Retinal pigment epithelial cell (primary cell): ENCODE results near the gene VAT1L.

Experiments
- DNase-seq: peaks from one replicate; pipeline ENCODE4 v3.0.0-alpha.2; 2010; ENCODE audit warnings: low read depth
- H3K4me3 ChIP-seq: 2 replicates; pipeline ENCODE4 v1.5.1; 2011; ENCODE audit warnings: mild to moderate bottlenecking, low read length, control low read depth, moderate library complexity
- TF ChIP-seq, protein P1 (sequence below): conservative IDR thresholded peaks from 2 replicates; pipeline ENCODE4 v1.5.1; 2011; ENCODE audit warnings: low read depth, low read length, control low read depth, inconsistent platforms

Gene VAT1L

DNA sequence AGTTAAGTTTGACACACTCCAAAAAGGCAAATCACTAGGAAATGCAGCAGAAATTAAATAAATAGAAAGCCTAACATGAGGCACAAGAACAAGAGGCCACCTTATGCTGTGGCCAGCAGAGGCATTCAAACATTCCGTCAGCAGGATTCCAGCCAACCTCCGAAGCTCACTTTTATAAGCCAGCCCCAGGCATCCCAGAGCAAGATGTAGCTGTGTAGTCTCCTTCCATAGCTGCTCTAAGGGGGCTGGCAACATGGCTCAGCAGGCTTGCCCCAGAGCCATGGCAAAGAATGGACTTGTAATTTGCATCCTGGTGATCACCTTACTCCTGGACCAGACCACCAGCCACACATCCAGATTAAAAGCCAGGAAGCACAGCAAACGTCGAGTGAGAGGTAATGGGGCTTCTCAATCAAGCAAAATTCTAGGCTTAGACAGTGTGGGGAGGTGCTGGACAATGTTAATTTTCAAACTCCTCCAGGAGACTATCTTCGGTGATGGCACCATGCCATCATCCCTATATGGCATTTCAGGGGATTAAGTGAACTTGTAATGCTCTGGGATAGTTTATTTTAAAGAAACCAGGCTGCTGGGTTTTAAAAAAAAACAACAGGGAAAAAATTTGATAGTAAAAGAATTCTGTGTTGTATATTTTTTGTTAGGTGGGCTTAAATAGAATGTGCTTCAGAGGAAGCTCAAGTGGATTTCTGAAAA is 234.1 kb downstream of the VAT1L start, which contains the start of gene CLEC3A:
Gene CLEC3A (plus strand): TSS at position 202 of the 714 bp plus-strand sequence. CDS start 79 bp downstream, at position 281.
- no peak within 1 kb of the TSS for H3K4me3 ChIP-seq
- no peak for DNase-seq
- TF ChIP-seq, protein P1, sequence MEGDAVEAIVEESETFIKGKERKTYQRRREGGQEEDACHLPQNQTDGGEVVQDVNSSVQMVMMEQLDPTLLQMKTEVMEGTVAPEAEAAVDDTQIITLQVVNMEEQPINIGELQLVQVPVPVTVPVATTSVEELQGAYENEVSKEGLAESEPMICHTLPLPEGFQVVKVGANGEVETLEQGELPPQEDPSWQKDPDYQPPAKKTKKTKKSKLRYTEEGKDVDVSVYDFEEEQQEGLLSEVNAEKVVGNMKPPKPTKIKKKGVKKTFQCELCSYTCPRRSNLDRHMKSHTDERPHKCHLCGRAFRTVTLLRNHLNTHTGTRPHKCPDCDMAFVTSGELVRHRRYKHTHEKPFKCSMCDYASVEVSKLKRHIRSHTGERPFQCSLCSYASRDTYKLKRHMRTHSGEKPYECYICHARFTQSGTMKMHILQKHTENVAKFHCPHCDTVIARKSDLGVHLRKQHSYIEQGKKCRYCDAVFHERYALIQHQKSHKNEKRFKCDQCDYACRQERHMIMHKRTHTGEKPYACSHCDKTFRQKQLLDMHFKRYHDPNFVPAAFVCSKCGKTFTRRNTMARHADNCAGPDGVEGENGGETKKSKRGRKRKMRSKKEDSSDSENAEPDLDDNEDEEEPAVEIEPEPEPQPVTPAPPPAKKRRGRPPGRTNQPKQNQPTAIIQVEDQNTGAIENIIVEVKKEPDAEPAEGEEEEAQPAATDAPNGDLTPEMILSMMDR, result no peak

DNA sequence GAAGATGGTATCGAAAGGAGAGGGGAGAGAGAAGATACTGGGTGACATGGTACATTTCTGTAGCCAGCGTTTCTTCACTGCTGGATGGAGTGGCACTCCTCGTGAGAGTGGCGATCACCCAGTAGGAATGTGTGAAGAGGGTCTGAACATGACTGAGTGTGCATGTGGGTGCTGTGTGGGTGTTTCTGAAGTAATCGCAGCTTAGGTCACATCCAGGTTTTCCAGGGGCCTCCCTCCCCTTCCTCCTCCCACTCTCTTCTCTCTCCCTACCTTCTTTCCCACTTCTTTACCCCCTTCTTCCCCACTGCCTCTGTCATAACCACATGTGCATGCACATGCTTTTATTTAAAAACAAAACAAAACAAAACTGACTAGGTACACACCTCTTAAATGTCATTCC is 235.8 kb downstream of the VAT1L start:
- TF ChIP-seq, protein P1, result no peak
- no peak for DNase-seq
- no peak overlapping the region for H3K4me3 ChIP-seq

DNA sequence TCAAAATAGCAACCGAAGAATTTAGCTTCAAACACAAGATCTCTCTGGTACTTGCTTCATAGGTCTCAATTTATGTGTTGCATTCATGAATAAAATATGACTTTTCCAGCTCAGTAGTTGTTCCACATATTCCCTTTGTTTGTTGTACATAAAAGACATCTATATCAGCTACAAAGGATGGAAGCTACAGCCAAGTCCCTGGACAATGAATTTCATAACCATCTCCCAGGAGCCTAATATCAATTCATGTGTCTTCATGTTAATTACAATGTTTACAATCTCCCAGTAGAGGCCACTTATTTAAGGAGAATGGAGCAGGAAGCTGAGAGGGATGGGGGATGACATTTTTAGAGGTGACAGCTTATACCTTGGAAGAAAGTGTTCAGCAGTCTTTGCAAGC is 237.3 kb downstream of the VAT1L start:
- TF ChIP-seq, protein P1, result no peak
- no peak overlapping the region for H3K4me3 ChIP-seq
- no peak for DNase-seq

DNA sequence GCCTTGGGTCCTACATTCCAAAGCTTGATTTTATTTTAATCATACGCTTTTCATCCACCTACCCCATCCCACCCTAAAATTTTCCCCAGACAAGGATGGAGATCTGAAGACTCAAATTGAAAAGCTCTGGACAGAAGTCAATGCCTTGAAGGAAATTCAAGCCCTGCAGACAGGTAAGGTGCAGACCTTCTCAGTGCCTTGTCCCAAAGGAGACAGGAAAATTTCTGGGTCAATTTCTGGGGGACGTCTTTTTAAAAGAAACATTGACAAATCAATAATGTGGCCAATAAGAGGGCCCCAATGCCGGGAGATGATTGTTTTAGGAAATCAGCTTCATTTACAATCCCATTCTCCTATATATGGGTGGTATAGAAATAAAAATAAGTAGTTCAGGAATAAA is 239.7 kb downstream of the VAT1L start:
- H3K4me3 ChIP-seq, result no peak overlapping the region
- no peak for DNase-seq
- TF ChIP-seq, protein P1, result no peak
